ENCODE data around the gene MAMLD1. TPM values are rescaled to one million over a fixed set of nuclear protein-coding genes. Genes with fewer than 3 reads are reported as not detected.

The MAMLD1 gene
- total RNA-seq, 2 donors from 2014 or later: 0.44 to 0.68 TPM

GRCh38 chrX:150329868-150330267 lies 33.2 kb upstream of the MAMLD1 start:
- Histone ChIP-seq H3K36me3 (ENCODE audit: control insufficient read depth, insufficient read depth, low read length) (no peaks in the 10 kb centered on the region), H3K4me3 (ENCODE audit: low read length) (no peak overlapping the region), H3K27ac (ENCODE audit: low read depth, low read length) (no peak overlapping the region), H3K27me3 (ENCODE audit: control insufficient read depth, insufficient read depth, low read length, poor library complexity, severe bottlenecking) (no peaks in the 10 kb centered on the region), H3K9me3 (ENCODE audit: control insufficient read depth, low read length) (no peaks in the 10 kb centered on the region), H3K4me1 (ENCODE audit: control insufficient read depth, insufficient read depth, low read length) (no peaks in the 10 kb centered on the region), H3K9ac (ENCODE audit: extremely low read depth, low read length, poor library complexity, severe bottlenecking) (no peak overlapping the region)
- Mint-ChIP-seq H3K27ac (no peak overlapping the region), H3K36me3 (ENCODE audit: low read depth) (no peaks in the 10 kb centered on the region), H3K4me3 (no peak overlapping the region), H3K4me1 (no peaks in the 10 kb centered on the region), H3K9me3 (peaks cover 50% of the 10 kb centered on the region), H3K27me3 (ENCODE audit: insufficient read depth) (no peaks in the 10 kb centered on the region)
- DNase-seq: no peak
- 83 to 90% methylated on average over 1 to 2 of the region's 2 CpGs for WGBS, 2 experiments (ENCODE audit: insufficient coverage in 1 of 2, insufficient read length in 1 of 2)
- TF ChIP-seq CTCF (conservative IDR thresholded peaks at IDR 0.05): no peak

- Histone ChIP-seq H3K36me3 (ENCODE audit: control insufficient read depth, insufficient read depth, low read length) (no peaks in the 10 kb centered on the region), H3K9me3 (ENCODE audit: control insufficient read depth, low read length) (no peaks in the 10 kb centered on the region), H3K27ac (ENCODE audit: low read depth, low read length) (no peak overlapping the region), H3K9ac (ENCODE audit: extremely low read depth, low read length, poor library complexity, severe bottlenecking) (no peak overlapping the region), H3K27me3 (ENCODE audit: control insufficient read depth, insufficient read depth, low read length, poor library complexity, severe bottlenecking) (peaks cover 5% of the 10 kb centered on the region), H3K4me1 (ENCODE audit: control insufficient read depth, insufficient read depth, low read length) (no peaks in the 10 kb centered on the region), H3K4me3 (ENCODE audit: low read length) (no peak overlapping the region)
- Mint-ChIP-seq H3K36me3 (ENCODE audit: low read depth) (no peaks in the 10 kb centered on the region), H3K4me3 (no peak overlapping the region), H3K27me3 (ENCODE audit: insufficient read depth) (peaks cover 10% of the 10 kb centered on the region), H3K4me1 (no peaks in the 10 kb centered on the region), H3K9me3 (peaks cover 55% of the 10 kb centered on the region), H3K27ac (no peak overlapping the region)
- no peak for TF ChIP-seq CTCF (conservative IDR thresholded peaks at IDR 0.05)
- no peak for DNase-seq
- 91% methylated on average over 2 of the region's 2 CpGs; no CpG with 5 or more reads in 1 of the 2 experiments for WGBS, 2 experiments (ENCODE audit: insufficient coverage in 1 of 2, insufficient read length in 1 of 2)
Measured at GRCh38 chrX:150332023-150332422, 31.1 kb upstream of the MAMLD1 start.

GRCh38 chrX:150334100-150334499 lies 29.0 kb upstream of the MAMLD1 start:
- no peaks in the 10 kb centered on the region for H3K36me3 Mint-ChIP-seq (ENCODE audit: low read depth)
- H3K9me3 Mint-ChIP-seq: peaks cover 52% of the 10 kb centered on the region
- H3K9me3 ChIP-seq (ENCODE audit: control insufficient read depth, low read length): no peaks in the 10 kb centered on the region
- H3K9ac ChIP-seq (ENCODE audit: extremely low read depth, low read length, poor library complexity, severe bottlenecking): no peak overlapping the region
- DNase-seq: no peak
- no CpG with 5 or more reads among the region's 1 CpG for WGBS, 2 experiments (ENCODE audit: insufficient coverage in 1 of 2, insufficient read length in 1 of 2)
- no peak overlapping the region for H3K27ac ChIP-seq (ENCODE audit: low read depth, low read length)
- H3K27me3 ChIP-seq (ENCODE audit: control insufficient read depth, insufficient read depth, low read length, poor library complexity, severe bottlenecking): peaks cover 5% of the 10 kb centered on the region
- no peak overlapping the region for H3K4me3 ChIP-seq (ENCODE audit: low read length)
- H3K4me3 Mint-ChIP-seq: no peak overlapping the region
- no peaks in the 10 kb centered on the region for H3K4me1 Mint-ChIP-seq
- no peaks in the 10 kb centered on the region for H3K4me1 ChIP-seq (ENCODE audit: control insufficient read depth, insufficient read depth, low read length)
- H3K36me3 ChIP-seq (ENCODE audit: control insufficient read depth, insufficient read depth, low read length): no peaks in the 10 kb centered on the region
- TF ChIP-seq CTCF (conservative IDR thresholded peaks at IDR 0.05): no peak
- peaks cover 16% of the 10 kb centered on the region for H3K27me3 Mint-ChIP-seq (ENCODE audit: insufficient read depth)
- no peak overlapping the region for H3K27ac Mint-ChIP-seq

Measured in endodermal cell (in vitro differentiated cells).